Stimulated activated naive CD4-positive, alpha-beta T cell treated with Interleukin-2 at 50 U/mL for 16 hours (primary cell): ENCODE measurements around the gene MLST8.
A peak's percentile ranks its signal among the peaks of the same experiment; 100 is the strongest.

Source experiments
- DNase-seq: peaks from one replicate; lab custom pipeline; 2025; lab: John Stamatoyannopoulos, UW

MLST8 gene

DNA sequence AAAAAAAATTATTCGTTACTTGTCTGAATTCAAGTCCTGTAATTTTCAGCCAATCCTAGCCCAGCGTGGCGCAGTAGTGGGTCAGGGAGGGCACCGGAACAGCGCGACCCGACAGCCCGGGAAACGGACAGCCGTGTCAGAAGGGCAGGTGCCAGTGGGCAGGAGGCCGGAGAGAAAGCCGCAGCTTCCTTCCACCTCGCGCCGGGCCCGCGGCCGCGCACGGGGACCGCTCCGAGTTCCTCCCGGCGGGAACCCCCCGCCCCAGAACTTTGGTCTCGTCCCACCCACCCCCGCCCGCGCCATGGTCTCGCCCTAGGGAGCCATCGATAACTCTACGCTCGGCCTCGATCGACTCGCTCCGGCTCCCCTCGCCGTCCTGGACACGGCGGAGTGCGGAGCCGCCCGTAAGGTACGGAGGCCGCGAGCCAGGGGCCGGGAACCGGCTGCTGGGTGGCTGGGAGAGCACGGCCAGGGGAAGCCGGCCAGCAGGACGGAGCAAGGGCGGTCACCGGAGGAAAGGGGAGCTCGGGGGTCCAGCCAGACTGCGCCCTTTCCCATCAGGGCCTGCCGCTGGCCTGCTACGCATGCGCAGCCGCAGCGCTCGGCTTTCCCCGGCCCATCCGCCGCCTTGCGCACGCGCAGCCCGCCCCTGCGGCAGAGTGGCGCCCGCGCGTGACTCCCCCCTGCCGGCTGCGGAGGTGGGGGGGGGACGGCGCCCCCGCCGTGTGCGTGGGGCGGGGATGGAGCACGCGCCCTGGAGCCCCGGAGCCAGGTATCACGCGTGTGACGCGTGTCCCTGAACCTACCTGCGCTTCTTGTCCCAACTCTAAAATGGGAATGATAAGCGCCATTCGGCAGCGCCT is at the start of gene MLST8:
Gene MLST8, plus strand, starts transcription at position 351 of the 863 bp plus-strand sequence. CDS start 632 bp downstream, outside the sequence.
- peak; percentile 83 for DNase-seq

- no peak for DNase-seq
These were observed 49.0 kb upstream of the MLST8 start for GRCh38 chr16:2155977-2156848.

- no peak for DNase-seq
These were observed 48.4 kb upstream of the MLST8 start for GRCh38 chr16:2156849-2157224.

GRCh38 chr16:2157480-2158261 is 47.6 kb upstream of the MLST8 start:
- DNase-seq = no peak

DNA sequence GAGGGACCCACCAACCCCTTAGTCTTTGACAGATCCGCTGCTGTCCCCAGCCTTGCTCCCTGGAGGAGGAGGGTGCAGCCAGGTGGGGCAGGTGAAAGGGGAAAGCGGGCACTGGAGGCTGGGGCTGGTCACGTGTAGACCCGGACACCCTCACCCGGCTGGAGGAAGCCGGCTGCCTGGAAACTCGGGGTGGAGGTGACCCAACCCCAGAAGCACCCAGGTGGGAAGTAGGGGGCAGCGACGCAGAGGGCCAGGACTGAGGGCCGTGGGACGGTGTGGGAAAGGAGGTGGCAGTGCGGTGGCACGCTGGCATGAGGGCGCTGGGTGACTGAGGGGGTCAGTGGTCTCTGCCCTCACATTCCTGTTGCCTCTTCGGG is 47.0 kb upstream of the MLST8 start:
- DNase-seq = no peak

- DNase-seq = no peak
These were observed 45.9 kb upstream of the MLST8 start for GRCh38 chr16:2159175-2159838.

GRCh38 chr16:2160915-2161551 is 44.2 kb upstream of the MLST8 start:
- DNase-seq = no peak

- DNase-seq = no peak
These were observed 43.3 kb upstream of the MLST8 start for GRCh38 chr16:2161911-2162310.

GRCh38 chr16:2162676-2163118 is 42.6 kb upstream of the MLST8 start:
- DNase-seq = no peak

- DNase-seq = no peak
These were observed 41.9 kb upstream of the MLST8 start for GRCh38 chr16:2163211-2163881.

DNA sequence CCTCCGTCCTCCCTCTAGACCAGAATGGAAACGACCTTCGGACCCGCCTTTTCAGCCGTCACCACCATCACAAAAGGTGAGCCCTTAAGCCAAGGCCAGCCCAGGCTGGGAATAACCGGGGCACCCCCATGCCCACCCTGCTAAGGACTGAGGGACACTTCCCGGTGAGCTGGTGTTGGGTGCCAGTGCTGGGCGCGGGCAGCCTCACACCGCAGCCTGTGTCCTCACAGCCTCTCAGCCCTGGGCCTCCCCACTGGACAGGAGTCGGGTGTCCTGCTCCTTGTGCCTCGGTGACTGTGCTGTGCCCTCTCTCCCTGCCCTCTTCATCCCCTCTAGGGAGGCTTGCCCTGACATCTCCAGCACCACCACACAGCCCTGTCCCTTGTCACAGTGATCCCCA is 39.4 kb upstream of the MLST8 start:
- DNase-seq = no peak

- DNase-seq = no peak
These were observed 38.8 kb upstream of the MLST8 start for GRCh38 chr16:2166263-2167067.

DNA sequence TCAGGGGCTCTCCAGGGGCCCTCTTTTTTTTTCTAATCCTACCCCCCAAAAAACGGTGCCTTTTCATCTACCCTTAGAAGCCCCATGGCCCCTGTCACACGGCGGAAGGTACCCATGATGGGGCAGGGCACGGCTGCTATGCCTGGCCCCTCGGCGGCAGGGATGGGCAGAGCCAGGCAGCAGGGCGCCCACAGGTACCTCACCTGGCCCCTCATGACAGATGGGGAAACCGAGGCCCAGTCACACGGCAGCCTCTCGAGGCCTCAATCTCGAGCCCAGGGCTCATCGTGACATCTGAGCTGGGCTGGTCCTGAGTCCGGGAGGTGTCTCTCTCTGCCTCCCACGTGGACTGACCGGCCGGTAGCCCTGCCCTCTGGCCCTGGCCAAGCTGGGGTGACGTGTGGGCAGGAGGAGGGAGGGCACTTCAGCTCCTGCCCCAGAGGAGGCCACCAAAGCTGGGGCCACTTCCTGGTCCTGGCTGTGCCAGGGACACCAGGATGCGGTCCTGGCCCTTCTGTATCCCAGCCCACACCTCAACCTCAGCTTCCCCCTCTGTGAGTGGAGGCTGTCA is 38.1 kb upstream of the MLST8 start:
- DNase-seq = no peak

GRCh38 chr16:2170080-2170479 is 35.2 kb upstream of the MLST8 start:
- no peak for DNase-seq

- no peak for DNase-seq
These were observed 34.4 kb upstream of the MLST8 start for GRCh38 chr16:2170587-2171435.

- no peak for DNase-seq
These were observed 33.6 kb upstream of the MLST8 start for GRCh38 chr16:2171601-2172178.

DNA sequence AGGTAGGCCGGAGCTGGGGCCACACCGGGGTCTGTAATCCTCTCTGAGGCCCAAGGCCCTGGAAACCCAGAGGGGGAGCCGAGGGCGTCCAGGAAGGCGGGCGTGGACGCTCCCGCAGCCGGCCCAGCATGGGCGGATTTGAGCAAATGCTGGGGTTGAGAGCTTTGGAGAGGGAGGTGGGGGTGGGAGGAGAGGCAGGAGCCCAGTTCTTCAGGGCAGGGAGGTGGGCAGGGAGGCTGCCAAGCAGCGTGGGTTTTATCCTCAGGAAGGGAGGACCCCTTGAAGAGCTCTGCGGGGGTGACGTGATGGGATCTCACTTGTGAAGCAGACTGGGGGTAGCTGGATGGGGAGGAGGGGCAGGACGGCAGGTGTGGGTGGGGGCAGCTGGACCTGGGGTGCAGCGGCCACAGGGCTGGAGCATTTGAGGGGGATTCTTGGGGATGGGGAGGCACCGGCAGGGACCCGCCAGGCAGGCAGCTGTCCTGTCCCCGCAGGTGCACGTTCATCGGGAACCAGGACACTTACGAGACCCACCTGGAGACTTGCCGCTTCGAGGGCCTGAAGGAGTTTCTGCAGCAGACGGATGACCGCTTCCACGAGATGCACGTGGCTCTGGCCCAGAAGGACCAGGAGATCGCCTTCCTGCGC is 32.4 kb upstream of the MLST8 start:
- DNase-seq = no peak

DNA sequence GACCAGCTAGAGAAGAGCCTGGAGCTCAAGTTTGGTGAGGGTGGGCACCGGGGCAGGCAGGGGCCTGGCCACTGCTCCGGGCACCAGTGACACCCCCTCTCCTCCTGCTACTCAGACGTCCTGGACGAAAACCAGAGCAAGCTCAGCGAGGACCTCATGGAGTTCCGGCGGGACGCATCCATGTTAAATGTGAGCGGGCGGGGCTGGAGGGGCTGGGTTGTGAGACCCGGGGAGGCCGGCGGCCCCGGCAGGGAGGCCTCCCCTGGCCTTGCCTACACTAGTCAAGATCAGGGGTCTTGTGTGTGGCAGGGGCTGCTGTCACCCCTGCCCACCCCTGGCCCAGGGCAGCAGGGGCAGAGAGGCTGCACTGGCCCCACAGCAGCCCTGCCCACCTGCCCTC is 31.9 kb upstream of the MLST8 start:
- DNase-seq = no peak
